SH-SY5Y (cell line): ENCODE data around the gene CREB3L2.

ENCODE experiments used
- GATA2 ChIP-seq: IDR thresholded peaks from 2 replicates; pipeline ENCODE4 v1.6.1; 2011; ENCODE audit warnings: mild to moderate bottlenecking, low read depth, low read length
- GATA3 ChIP-seq: IDR thresholded peaks from 2 replicates; pipeline ENCODE4 v1.6.1; 2011; ENCODE audit warnings: low read depth, mild to moderate bottlenecking, low read length, moderate library complexity

GRCh38 chr7:137987018-137987349 is 14.9 kb downstream of the CREB3L2 start:
- no peak for TF ChIP-seq GATA2
- TF ChIP-seq GATA3, result no peak
